GM18909 (cell line): ENCODE measurements around the gene TIMD4.
"Not testable (repeated sequence)": the region's sequence is repeated elsewhere in the genome, so short reads cannot be mapped to it uniquely, and the experiment has no call there.

Source experiments
- ATAC-seq: cut with Tn5 transposase; IDR thresholded peaks from one replicate; pipeline ENCODE4 v1.9.1; 2021; ENCODE audit warnings: mild to moderate bottlenecking; ENCODE audit not compliant: unreplicated experiment, poor library complexity

Gene TIMD4

DNA sequence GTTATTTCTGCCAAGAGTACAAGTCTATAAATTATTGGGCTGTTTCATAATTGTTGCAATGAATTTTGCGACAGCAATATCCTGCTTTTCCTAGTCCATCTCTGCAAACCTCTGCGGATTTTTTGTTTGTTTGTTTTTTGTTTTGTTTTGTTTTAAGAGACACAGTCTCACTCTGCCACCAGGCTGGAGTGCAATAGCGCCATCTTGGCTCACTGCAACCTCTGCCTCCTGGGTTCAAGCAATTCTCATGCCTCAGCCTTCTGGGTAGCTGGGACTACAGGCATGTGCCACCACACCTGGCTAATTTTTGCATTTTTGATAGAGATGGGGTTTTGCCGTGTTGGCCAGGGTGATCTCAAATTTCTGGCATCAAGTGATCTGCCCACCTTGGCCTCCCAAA, 37.3 kb downstream of the TIMD4 start:
- not testable (repeated sequence) for ATAC-seq

DNA sequence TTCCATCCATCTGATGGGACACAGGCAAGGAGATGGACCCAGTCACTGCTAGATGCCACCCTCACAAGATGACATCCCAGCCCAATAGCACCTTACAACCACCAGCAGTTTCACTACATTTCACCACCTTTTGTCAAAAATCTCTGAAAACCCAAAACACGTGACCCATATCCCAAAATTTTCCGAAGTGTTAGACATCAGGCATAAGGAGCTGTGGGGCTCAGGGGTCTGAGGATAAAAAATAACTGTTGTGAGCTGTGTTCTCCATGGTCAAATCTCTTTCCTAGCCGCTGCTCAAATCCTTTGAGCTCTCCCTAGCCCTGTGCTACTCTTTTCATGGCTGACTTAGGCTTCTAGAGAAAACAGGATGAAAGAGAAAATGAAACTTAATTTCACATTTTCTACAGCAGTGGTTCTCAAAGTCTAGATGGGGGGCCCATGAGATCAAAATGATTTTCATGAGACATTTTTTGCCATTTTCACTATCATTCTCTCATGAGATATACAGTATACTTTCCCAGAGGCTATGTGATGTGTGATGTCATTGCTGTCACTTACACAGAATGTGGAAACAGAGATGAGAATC, 40.7 kb downstream of the TIMD4 start:
- ATAC-seq, result peak; percentile 56

DNA sequence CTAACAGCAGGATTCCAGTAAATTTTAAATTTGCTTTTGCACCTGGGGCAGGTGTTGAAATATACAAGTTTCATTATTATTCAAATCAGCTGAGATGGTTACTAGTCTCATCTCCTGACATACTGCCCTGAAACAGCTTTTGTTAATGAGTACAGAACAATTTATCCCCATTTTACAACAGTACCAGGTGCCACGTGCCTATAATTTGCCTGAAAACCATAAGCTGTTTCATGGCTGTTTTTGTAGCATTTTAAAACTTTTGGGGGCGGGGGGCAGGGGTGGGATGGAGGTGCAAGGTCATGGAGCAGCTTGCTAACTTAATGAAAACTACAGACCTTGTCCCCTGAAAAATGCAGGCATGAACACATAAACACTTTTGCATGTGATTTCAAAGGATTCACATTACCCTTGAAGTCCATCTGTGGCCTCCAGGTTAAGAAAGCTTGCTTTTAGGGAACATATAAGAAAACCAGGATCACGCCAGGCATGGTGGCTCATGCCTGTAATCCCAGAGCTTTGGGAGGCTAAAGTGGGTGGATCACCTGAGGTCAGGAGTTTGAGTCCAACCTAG, 42.1 kb downstream of the TIMD4 start:
- peak; percentile 58 for ATAC-seq

DNA sequence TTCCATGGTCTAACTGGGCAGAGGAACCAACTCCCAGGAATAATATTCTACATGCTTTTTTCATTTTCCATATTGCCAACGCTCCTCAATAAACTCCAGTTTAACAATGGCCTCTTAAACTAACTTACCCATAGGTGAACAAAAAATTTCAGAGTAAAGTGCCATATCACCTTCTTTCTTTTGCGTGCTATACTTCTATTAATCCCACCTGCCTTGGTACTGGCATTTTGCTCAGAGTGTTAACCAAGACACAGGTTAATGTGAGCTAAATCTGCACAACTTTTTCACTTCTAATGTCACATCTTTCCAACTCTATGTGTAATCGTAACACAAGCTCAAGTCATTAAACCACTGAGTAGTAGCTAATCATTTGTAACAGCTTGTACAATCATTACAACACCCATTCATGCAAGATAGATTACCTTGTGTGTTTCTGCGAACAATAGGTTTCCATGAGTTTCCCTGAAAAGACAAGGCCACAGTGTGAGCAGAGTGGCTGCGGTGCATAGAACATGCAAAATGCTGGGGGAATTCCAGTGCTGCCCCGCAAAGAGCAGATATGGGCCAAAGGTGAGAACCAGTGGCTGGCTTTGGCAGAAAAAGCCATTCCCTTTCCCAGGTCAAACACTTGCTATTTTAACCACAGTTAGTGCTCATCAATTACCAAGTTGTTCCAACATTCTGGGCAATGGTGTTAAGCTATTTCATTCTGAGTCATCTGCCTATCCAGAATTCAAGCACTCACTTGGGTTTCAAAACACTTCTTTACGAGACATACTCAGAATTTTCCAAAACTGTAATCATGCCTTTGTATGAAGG, 42.8 kb downstream of the TIMD4 start:
- peak; percentile 62 for ATAC-seq

DNA sequence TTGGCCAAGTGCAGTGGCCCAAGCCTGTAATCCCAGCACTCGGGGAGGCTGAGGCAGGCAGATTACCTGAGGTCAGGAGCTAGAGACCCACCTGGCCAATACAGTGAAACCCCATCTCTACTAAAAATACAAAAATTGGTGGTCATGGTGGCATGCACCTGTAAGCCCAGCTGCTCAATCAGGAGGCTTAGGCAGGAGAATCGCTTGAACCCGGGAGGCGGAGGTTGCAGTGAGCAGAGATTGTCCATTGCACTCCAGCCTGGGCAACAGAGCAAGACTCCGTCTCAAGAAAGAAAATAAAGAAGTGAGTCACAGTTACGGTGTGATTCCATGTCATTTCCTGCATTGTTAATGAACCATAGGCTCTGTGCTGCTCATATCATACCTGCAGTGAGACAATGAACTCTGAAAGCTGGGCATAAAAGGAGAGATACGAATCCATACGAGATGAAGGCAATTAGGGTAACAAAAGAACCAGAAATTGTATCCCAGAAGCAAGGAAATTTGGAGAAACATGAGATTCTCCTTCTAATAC, 44.6 kb downstream of the TIMD4 start:
- no peak for ATAC-seq

DNA sequence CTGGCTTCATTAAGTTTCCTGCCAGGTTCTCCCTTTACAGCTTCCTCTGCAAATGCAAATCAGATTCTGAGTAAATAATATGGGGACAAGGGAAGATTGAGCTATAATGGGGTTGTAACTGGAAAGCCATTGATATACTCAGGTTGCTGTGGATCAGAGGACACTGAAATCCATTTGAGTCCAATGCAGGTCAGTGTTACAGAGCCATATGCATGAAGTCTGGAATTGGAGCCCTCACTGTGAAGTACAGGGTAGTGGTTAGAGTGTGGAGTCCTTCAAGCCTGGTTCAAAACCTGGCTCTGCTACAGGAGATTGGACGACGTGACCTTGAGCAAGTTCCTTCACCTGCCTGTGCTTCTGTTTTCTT, 48.7 kb downstream of the TIMD4 start:
- peak; percentile 9 for ATAC-seq

DNA sequence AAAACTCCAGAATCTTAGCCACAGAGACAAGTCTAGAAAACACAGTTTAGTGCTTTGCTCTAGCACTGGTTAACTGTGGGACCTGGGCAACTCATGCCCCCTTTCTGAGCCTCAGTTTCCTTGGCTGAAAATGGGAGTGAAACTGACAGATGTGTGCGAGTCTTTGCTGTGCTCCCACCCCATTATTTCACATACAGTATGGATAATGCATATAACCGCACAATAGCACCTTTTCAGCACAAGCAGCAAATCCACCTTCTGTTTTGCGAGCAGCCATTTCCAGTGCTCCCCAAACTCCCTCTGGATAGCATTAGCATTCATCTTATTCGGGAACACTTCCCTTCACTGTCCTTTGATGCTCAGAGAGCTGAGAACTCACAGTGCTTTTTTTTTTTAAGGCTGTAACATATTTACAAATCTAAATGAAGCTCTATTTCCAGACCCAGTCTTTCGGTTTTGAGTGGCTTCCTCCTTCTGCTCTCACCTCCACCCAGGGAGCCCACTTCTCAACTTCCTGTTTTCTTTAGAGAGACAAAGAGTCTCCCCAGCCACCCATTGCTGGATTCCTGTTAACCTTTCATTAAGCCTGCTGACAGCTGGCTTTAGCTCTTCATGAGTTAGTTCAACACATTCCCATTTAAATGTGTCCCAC, 49.2 kb downstream of the TIMD4 start:
- ATAC-seq, result peak; percentile 95

DNA sequence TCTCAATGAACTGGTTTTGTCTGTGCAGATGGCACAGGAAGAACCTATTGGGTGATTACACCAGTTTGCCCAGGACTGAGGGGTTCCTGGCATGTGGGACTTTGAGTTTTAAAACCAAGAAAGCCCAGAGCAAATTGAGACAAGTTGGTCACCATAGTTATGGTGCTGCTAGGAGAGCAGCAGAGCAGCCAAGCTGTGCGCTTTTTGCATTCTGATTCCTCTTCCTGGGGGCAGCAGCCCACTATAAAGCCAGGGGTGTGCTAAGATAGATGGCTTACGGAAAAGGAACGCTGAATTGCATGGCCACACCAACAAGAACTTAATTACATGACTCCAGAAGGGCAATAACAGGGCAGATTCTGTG, 49.7 kb downstream of the TIMD4 start:
- ATAC-seq, result no peak

DNA sequence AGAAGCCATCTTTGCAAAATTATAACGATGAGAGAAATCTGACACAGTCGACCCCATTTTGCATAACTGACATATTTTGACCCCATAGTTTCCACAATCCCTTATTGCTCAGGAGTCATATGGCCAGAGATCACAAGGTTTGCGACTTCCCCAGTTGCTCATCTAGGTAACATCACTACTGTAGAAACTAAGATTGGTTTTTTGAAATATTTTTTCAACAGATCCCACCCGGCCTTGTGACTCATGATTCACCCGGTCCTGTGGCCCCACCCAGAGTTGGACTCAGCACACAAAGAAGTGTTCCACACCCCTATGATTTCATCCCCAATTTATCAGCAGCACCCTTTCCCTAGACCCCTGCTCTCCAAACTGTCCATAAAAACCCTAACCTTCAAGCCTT, 50.2 kb downstream of the TIMD4 start:
- no peak for ATAC-seq

DNA sequence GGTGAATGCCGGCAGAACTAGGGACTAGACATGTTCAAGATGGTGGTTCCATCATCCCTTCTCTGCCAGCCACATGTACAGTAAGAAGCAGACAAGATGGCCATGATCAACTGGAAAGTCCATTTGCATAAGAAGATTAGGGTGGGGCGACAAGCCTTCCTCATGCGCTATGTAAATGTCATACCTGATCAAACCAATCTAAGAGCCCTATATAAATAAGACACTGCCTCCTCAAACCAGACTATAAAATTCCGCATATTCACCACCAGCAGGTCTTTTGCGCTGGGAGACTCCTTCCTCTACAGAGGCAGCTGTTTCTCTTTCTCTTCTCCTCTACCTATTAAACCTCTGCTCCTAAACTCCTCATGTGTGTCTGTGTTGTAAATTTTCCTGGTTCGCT, 53.8 kb downstream of the TIMD4 start:
- no peak for ATAC-seq

DNA sequence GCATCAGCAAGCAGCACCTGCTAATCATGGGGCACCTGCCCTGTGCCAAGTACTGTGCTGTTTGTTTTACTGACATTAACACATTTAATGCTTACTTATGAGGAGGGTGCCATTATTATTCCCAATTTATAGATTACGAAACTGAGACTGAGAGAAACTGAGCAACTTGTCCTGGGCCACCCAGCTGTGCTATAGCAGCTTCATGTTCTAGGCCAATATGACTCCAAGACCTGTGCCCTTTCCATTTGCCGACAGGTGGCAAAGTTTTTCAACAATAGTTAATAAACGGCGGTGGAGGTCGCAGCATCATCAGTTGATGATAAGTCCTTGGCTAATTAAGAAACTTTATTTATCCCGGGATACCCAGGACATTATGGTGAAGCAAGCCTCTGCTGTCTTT, 55.4 kb downstream of the TIMD4 start:
- no peak for ATAC-seq

DNA sequence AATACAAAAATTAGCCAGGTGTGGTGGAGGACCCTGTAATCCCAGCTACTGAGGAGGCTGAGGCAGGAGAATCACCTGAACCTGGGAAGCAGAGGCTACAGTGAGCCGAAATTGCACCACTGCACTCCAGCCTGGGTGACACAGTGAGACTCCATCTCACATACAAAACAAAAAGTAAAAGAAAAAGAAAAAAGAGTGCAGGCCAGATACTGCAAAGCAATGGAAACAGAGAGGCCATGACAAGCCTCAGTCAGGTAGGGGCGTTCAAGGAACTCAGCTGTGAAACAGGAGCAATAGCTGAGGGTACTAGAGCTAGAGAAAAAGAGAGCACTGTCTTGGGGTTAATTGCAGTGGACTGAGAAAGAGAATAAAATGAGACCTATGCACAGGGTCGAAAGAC, 56.2 kb downstream of the TIMD4 start:
- ATAC-seq, result no peak

DNA sequence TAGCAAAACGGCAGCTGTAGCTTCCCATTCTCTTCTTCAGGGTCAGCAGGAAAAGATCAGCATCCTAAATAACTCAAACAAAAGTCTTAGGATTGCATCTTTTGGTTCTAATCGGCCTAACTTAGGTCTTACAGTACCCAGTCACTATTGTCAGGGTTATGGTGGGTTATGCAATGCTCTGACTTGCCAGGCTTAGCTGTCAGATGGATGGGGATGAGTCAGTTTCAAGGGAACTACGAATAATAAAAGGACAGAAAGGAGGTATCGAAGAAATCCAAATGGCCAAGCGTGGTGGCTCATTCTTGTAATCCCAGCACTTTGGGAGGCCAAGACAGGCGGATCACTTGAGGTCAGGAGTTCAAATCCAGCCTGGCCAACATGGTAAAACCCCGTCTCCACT, 66.5 kb downstream of the TIMD4 start:
- no peak for ATAC-seq

DNA sequence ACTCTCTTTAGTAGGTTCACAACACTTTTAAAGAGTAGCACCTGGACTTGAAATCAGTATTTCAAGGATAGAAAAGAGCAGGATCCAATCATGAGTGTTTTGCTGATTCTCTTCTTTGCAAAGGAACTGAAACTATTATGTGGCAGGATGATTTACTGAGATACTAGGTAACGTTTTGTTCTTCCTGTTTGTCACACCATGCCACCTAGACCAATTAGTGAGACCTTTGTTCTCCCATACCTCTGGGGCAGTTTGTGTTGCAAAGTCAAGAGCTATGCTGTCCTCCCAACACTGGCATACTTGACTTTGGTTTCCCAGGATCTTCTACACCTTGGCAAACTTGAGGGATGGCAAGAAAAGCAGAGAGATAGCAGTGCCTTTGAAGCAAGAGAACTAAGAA, 69.5 kb downstream of the TIMD4 start:
- ATAC-seq, result peak; percentile 84

DNA sequence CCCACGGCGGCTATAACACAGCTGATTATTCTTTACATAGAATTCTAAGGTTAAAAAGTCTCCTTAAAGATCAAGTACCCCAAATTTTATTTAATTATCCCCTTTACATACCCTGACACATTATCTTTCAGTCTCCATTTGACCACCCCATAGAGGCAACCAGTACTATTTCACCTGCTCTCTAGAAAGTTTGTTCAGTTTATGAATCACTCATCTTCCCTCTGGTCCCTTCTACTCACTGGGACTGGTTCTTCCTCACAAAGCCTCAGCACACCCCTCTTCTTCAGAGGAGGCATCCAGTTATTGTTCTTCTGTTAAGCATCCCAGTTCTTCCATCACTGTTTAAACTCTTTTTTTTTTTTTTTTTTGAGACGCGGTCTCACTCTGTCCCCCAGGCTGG, 70.2 kb downstream of the TIMD4 start:
- ATAC-seq, result no peak

DNA sequence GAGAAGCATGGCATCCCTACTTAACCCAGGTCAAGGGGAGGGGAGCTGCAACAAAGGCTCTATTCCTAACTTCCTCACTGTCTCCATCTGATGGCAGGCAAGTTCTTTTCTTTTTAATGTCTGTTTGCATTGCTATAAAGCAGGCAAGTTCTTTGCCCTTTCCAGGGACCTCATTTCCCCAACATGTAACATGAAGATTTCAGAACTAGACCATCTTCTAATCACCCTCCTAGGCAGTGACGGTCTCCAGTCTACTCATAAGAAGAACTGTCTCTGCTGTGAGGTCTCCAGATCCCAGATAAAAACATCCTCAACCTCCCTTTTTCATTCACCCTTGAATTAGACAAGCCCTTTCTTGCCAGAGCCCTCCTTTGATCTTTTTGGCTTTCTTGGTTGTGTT, 70.8 kb downstream of the TIMD4 start:
- ATAC-seq, result no peak

DNA sequence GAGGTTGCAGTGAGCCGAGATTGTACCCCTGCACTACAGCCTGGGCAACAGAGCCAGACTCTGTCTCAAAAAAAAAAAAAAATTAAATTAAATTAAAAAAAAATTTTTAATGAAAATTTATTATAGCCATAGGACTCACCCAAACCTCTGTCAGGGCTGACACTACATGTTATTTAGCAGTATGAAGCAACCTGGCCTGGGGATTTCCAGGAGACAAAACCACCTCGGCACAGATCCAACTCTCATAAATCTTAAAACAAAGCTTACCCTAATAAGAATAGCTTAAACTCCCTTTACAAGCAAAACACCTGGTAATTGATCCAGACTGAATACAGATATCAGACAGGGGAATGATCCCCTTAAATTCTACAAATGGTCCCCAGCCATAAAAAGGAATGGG, 74.5 kb downstream of the TIMD4 start:
- ATAC-seq, result peak; percentile 42

DNA sequence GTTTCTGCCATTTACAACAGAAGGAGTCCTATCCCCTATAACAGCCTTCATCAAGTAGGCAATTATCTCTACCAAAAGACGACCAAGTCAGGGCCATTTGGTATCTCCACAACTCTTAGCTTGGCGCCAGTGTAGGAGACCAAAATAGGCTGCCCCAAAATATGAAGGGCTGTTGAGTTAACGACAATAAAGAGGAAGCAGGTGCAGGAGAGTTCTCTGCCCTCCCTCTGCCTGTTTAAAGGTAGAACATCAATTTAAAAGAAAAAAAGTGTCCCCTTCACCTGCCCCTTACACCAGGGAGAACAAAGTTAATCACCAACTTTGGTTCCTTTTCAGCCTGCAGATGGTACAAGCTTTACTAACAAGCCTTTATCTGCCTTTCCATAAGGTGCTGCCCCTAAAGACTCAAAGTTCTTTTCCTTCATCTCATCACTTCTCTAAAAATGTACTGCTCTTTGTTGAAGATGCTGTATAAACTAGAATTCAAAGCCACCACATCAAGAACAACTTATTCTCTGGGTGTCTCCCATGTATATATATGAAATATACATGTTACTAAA, 79.6 kb downstream of the TIMD4 start:
- peak; percentile 48 for ATAC-seq

DNA sequence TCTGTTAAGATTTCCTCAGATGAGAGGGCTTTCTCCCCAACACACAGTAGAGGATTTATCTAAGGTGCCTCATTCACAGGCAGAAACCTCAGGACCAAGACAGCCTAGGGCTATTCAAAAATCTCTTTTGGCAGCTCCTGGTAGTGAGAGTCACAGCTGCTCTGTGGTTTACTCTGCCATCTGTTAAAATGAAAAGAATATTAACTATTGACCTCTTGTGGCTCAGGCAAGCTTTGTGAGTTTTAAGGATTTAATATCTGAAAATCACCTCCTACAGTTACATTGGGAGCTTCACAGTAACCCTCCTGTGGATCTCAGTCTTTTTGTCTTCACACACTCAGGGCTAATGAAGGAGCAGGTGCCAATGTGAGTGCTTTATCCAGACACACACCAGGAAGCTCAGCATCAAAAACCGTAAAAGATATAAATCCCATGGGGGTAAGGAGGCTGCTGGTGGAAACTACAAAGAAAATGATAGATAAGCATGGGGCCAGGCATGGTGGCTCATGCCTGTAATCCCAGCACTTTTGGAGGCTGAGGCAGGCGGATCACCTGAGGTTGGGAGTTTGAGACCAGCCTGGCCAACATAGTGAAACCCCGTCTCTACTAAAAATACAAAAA, 83.3 kb downstream of the TIMD4 start:
- ATAC-seq, result peak; percentile 96

DNA sequence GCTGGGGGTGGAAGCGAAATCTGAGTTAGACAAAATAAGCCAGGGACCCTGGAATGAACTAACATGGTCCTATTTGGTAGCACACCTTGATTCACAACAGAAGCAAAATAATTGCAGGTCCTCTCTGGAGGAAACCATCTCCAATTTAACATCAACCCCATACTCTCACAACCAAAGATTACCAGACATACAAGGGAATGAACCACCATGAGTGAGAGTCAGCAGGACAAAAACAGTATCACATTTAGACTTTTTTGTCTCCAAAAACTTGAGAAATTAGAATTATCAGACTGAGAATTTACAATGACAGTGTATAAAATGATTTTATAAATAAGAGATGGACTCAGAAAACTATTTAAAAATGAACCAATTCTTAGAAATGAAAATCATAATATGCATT, 91.8 kb downstream of the TIMD4 start:
- no peak for ATAC-seq

DNA sequence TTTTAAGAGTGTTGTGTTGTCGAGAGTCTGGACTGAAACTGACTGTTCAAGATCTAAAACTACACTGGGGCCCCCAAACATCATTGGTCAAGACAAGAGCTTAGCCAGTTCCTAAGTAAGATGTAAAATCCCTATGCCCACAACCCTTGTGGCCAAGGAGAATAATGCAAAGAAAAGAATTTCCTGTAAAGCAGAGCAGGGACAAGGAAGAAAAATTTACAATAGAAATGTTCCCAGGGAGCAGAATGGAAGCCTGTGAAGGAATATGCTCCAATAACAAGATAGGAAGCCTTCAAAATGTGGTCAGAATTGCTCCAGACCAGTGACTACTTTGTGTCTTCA, 92.6 kb downstream of the TIMD4 start:
- ATAC-seq, result no peak
